HG02840 (cell line): ENCODE measurements around the gene KLHDC2.
"Not testable (repeated sequence)": the region's sequence is repeated elsewhere in the genome, so short reads cannot be mapped to it uniquely, and the experiment has no call there.

Source experiments
- ATAC-seq: cut with Tn5 transposase; IDR thresholded peaks from one replicate; pipeline ENCODE4 v1.9.1; 2021; ENCODE audit warnings: mild to moderate bottlenecking, moderate library complexity, moderate number of reproducible peaks; ENCODE audit not compliant: unreplicated experiment, low FRiP score

Gene KLHDC2

DNA sequence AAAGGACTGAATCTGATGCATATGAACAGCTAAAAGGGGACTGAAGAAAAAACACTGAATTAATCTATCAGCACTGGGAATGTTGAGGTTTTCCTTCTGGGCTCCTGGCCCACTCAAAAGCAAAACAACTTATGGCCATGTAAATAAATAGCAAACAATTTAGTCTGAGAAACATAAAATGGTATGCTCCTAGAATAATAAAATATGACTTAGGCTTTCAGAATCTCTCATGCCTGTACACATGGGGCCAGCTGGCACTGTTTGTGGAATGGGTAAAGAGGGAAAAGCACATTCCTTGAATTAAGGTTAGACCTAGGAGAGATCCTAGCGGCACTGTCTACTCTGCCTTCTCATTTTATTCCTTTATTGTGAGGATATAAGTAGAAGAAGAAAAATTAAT, 6.2 kb downstream of the KLHDC2 start:
- no peak for ATAC-seq

DNA sequence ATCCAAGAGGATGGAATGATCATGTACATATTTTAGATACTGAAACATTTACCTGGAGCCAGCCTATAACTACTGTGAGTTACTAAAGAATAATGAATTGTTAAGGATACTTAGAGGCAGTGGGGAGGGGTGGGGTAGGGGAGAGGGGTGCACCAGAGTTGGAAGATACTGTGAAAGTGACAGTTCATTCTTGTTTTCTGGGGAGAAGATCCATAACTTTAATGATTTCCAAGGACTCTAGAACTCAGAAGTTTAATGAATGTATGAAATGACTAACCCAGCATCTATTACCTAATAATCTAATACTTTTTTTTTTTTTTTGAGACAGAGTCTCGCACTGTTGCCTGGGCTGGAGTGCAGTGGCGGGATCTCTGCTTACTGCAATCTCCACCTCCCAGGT, 10.5 kb downstream of the KLHDC2 start:
- ATAC-seq = no peak

DNA sequence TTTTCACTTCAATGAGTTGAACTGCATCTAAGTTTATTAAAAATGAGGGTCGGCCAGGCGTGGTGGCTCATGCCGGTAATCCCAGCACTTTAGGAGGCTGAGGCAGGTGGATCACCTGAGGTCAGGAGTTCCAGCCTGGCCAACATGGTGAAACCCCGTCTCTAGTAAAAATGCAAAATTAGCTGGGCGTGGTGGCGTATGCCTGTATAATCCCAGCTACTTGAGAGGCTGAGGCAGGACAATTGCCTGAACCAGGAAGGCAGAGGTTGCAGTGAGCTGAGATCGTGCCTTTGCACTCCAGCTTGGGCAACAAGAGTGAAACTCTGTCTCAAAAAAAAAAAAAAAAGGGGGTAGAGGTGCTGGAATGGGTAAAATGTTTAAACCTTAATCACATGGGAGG, 13.1 kb downstream of the KLHDC2 start:
- ATAC-seq = not testable (repeated sequence)

DNA sequence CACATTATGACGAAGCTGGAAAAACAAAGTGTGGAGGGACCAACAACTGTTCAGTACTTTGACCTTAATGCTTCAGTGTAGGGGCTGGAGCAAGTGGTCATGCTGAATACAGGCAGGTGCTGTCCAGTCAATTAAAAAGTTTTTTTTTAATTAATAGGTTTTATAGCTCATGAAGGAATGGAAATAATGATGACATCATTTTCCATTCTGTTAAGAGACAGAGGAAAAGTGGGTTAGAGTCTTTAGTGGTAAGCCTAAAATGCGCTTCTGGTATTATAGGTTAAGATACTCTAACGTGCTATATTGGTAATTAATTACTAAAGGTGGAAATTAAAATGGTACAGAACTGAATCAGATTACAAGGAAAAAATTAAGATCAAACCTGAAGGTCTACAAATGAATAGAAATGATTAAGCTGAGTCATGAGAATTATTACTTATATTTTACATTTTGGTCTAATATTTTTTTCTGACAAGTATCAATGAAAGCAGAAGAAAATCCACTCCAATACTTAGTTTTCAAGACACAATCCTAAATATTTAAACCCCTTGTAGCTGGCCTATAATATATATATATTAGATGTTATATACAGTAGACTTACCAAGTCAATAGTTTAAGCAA, 15.6 kb downstream of the KLHDC2 start:
- no peak for ATAC-seq

DNA sequence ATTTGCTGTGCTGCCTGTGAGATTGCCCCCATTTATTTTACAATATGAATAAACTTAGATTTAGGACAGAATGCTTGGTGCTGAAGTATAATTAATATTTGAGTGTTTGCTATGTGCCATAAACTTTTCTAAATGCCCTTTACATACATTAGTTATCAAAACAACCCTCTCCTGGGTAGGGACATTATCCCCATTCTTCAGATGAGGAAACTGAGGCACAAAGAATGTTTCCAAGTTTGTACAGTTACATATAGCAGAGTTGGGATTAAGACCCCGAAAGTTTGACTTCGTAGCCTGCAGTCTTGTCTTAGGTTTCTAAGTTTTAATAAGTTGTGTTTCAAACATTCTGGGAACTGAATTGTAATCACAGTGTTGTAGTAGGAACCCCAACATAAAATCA, 18.4 kb downstream of the KLHDC2 start:
- no peak for ATAC-seq

DNA sequence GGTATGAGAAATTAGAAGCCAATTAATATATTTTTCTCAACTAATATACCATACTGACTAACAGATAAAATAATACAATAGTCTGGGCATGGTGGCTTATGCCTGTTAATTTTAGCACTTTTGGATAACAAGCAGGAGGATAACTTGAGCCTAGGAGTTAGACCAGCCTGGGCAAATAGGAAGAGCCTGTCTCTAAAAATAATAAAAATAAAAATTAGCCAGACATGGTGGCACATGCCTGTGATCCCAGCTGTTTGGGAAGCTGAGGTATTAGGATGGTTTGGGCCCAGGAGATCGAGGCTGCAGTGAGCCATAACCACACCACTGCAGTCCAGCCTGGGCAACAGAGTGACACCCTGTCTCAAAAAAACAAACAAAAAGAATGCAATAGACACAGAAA, 24.7 kb downstream of the KLHDC2 start:
- no peak for ATAC-seq

DNA sequence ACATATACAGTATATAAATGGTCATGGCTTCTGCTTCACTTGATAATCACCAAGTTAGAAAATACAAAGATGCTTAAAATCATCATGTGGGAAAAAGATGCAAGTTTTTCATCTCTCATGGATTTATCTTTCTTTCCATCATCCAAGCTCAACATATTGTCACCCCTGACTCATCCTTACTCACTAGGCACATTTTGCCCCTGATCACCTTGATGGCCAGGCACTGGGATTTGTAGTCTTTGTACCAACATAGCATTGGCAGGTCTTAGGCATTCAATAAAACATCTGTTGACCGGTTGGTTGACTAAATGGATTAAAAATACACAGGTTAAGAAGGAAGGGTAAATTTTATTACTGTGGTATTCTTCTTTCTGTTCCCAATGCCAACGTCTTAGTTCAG, 28.1 kb downstream of the KLHDC2 start:
- ATAC-seq = no peak

DNA sequence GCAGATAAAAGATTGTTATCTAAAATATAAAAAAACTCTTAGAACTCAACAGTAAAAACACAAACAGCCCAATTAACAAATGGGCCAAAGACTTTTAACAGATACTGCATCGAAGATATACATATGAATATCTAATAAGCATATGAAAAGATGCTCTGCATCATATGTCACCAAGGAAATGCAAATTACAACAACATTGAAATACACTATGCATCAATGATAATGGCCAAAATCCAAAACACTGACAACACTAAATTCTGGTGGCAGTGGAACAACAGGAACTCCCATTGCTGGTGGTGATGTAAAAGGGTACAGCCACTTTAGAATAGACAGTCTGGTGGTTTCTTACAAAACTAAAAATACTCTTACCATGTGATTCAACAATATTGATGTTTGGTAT, 40.8 kb downstream of the KLHDC2 start:
- no peak for ATAC-seq

DNA sequence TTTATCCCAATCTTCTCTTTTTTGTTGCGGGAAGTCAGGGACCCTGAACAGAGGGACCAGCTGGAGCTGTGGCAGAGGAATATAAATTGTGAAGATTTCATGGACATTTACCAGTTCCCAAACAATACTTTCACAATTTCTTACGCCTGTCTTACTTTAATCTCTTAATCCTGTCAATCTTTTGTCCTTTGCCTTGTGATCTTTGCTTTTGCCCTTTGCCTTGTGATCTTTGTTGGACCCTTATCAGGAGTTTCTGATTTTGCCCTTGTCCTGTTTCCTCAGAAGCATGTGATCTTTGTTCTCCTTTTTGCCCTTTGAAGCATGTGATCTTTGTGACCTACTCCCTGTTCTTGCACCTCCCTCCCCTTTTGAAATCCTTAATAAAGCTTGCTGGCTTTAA, 48.2 kb downstream of the KLHDC2 start:
- not testable (repeated sequence) for ATAC-seq

DNA sequence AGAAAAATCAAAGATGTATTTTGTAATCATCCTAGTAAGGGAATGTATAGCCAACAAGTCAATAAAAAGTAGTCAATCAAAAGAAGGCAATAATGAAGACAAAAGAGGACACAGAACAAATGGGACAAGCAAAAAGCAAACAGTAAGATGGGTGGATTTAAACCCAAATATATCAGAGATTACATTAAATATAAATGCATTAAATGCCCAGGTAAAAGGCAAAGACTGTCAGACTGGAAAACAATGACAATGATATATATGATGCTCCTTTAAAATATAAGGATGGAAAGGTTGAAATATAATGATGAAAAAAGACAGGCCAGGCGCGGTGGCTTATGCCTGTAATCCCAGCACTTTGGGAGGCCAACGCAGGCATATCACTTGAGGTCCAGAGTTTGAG, 48.9 kb downstream of the KLHDC2 start:
- ATAC-seq = no peak

DNA sequence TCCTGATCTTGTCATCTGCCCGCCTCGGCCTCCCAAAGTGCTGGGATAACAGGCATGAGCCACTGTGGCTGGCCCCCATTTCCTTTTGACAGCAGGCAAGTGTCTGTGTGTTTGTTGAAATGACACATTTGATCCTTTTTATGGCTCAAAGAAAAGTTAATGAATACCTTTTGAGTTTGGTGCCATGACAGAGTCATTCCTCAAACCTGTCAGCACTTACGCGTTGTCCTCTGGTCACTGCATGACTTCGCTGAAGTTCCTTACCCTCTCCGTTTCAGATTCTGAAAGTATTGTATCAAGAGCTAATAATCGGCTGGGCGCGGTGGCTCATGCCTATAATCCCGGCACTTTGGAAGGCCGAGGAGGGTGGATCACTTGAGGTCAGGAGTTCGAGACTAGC, 52.2 kb downstream of the KLHDC2 start:
- ATAC-seq = no peak

DNA sequence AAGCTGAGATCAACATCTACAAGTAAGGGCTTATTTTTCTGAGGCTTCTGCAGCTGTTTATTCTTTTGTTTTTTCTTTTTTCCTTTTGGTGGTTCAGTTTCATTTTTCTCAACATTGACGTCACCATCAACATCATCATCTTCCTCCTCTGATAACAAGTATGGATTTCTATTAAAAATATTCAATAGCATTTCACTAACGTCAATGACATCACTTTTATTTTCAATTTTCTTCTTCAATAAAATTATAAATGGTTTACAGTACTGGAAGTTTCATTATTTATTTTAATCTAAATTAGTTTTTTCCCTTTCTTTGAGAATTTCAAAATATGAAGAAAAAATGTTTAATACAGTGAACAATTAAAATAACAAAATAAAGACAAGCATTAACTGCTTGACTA, 60.7 kb downstream of the KLHDC2 start:
- no peak for ATAC-seq
